ENCODE data around the gene DHTKD1. TPM values are rescaled to one million over a fixed set of nuclear protein-coding genes. Genes with fewer than 3 reads are reported as not detected.

Gene DHTKD1
- total and polyA plus RNA-seq, 2 of the 4 experiments (the other 2 are of a cell fraction) = 13.9 to 20.3 TPM

- Histone ChIP-seq H3K4me2 (ENCODE audit: low read depth, low read length) (no peak overlapping the region), H3K9me1 (ENCODE audit: insufficient read depth, low read length) (no peaks in the 10 kb centered on the region), H3K27ac (ENCODE audit: insufficient read depth, low read length) (no peak overlapping the region), H4K91ac (ENCODE audit: insufficient read depth, low read depth, low read length) (no peak overlapping the region), H4K8ac (ENCODE audit: low read depth in 2 of 2, low read length in 2 of 2) (no peak overlapping the region), H3K4me3 (ENCODE audit: insufficient read depth, low read depth, low read length) (no peak overlapping the region), H3K9me3 (ENCODE audit: control insufficient read depth, insufficient read depth, low read length) (no peaks in the 10 kb centered on the region), H3K27me3 (ENCODE audit: control insufficient read depth, insufficient read depth, low read length) (no peaks in the 10 kb centered on the region), H3K79me1 (ENCODE audit: low read depth in 1 of 2, low read length in 2 of 2) (no peaks in the 10 kb centered on the region), H2AK9ac (replicated peaks; ENCODE audit: low read depth, low read length, poor library complexity) (no peak overlapping the region), H3K23ac (ENCODE audit: low read depth, low read length) (no peak overlapping the region), H2BK5ac (ENCODE audit: low read depth, low read length, poor library complexity, severe bottlenecking) (no peak overlapping the region), H3K9ac (ENCODE audit: low read depth, low read length) (no peak overlapping the region), H2BK20ac (ENCODE audit: low read depth, low read length) (no peak overlapping the region), H2BK15ac (ENCODE audit: low read depth, low read length) (no peak overlapping the region), H3K14ac (replicated peaks; ENCODE audit: low read depth, low read length) (no peak overlapping the region), H2BK120ac (ENCODE audit: low read depth, low read length) (no peak overlapping the region), H4K5ac (ENCODE audit: low read depth, low read length) (no peak overlapping the region), H3K4ac (ENCODE audit: low read depth, low read length) (no peak overlapping the region), H2AFZ (replicated peaks; ENCODE audit: low read length, poor library complexity) (no peak overlapping the region), H3K4me1 (ENCODE audit: control insufficient read depth, insufficient read depth, low read length) (no peaks in the 10 kb centered on the region), H3K36me3 (ENCODE audit: control insufficient read depth, insufficient read depth, low read length) (peaks cover 22% of the 10 kb centered on the region), H3K56ac (ENCODE audit: extremely low read depth, insufficient read depth, low read length) (no peak overlapping the region), H2AK5ac (ENCODE audit: low read depth, low read length) (no peak overlapping the region), H4K20me1 (ENCODE audit: insufficient read depth, low read length) (no peaks in the 10 kb centered on the region), H3K18ac (ENCODE audit: low read depth, low read length) (no peak overlapping the region)
- dilution Hi-C loops (cut with HindIII; ENCODE audit: low sequenced_read_pairs, unreplicated experiment) (no loop called here), in situ Hi-C loops (cut with MboI; ENCODE audit: low sequenced_read_pairs) (no loop called here), intact Hi-C loops (cut with micrococcal nuclease) (no loop called here)
- 100% methylated on average over 1 of the region's 2 CpGs; no CpG with 5 or more reads in 1 of the 2 experiments for WGBS, 2 experiments (ENCODE audit: extremely low coverage in 2 of 2, insufficient read length in 1 of 2)
- no TSS peak for BruUV-seq (replicated peaks)
- ATAC-seq (ENCODE audit: low read depth) (no peak), DNase-seq (no peak)
- POLR2A ChIA-PET (ENCODE audit: unreplicated experiment) = no interaction called here
- CTCF ChIA-PET = no interaction called here
- TF ChIP-seq ELK1 (IDR thresholded peaks at IDR 0.05; ENCODE audit: borderline replicate concordance, low read depth, low read length) (no peak), CHD1 (IDR thresholded peaks at IDR 0.05; ENCODE audit: low read depth, low read length) (no peak), CEBPB (IDR thresholded peaks at IDR 0.05; ENCODE audit: low read depth, low read length) (no peak), USF2 (IDR thresholded peaks at IDR 0.05; ENCODE audit: low read depth, low read length) (no peak), POLR2A (IDR thresholded peaks at IDR 0.05; ENCODE audit: low read depth, low read length) (no peak), MAFK (IDR thresholded peaks at IDR 0.05; ENCODE audit: low read depth, low read length) (no peak), NFE2L2 (IDR thresholded peaks at IDR 0.05; ENCODE audit: low read depth, low read length) (no peak), MAZ (IDR thresholded peaks at IDR 0.05; ENCODE audit: borderline replicate concordance, low read depth, low read length) (no peak), RFX5 (IDR thresholded peaks at IDR 0.05; ENCODE audit: low read depth, low read length) (no peak), CTCF (conservative IDR thresholded peaks at IDR 0.05; ENCODE audit: low read depth, low read length) (no peak), FOS (IDR thresholded peaks at IDR 0.05; ENCODE audit: low read depth, low read length) (no peak), SMC3 (IDR thresholded peaks at IDR 0.05; ENCODE audit: low read depth, low read length) (no peak), RAD21 (IDR thresholded peaks at IDR 0.05; ENCODE audit: low read length) (no peak), RCOR1 (IDR thresholded peaks at IDR 0.05; ENCODE audit: insufficient replicate concordance, low read length) (no peak), BHLHE40 (IDR thresholded peaks at IDR 0.05; ENCODE audit: low read depth, low read length) (no peak), MXI1 (IDR thresholded peaks at IDR 0.05; ENCODE audit: borderline replicate concordance, low read depth, low read length) (no peak)
Observed at GRCh38 chr10:12113627-12114026, 44.9 kb downstream of the DHTKD1 start.

Data from IMR-90 (cell line).